Measurements from ENCODE around the gene MADD.

Gene MADD

DNA sequence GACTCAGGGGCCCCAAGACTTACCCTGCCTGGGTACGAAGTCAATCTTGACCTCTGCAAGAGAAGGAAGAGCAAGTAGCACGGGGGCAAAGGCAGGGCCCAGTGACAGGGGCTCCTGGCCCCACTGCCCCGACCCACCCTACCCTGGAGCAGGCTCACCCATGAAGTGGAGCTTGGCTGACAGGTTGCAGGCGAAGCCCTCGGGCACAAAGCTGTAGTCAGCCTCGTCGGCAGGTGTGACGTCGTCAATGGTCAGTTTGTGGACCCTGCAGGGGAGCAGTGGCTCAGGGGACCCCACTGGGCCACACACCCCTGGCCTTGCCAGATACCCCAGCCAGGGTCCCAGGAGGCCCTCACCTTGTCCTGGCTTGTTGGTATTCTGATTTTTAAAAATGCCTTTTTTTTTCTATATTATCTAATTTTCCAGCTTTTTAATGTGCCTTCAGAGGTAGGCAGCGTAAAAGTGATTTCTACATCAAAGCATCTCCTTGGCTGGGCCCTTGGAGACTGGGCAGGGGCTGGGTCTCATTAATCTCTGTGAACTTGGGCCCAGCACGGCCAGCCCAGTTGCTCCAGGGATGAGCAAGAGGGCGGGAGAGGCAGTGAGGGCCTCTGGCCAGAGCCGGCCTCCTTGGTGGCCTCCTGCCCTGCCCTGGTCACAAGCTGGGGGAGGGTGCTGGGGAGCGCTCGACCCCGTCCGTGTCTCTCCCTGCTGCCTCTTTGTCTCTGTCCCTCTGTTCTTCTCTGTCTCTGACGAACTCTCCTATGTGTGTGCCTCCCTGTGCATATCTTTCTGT, 71.2 kb downstream of the MADD start:
- no peak for DNase-seq (ENCODE audit: low spot score)

- DNase-seq (ENCODE audit: low spot score), result no peak
Measured at GRCh38 chr11:47342036-47342803, 72.3 kb downstream of the MADD start.

DNA sequence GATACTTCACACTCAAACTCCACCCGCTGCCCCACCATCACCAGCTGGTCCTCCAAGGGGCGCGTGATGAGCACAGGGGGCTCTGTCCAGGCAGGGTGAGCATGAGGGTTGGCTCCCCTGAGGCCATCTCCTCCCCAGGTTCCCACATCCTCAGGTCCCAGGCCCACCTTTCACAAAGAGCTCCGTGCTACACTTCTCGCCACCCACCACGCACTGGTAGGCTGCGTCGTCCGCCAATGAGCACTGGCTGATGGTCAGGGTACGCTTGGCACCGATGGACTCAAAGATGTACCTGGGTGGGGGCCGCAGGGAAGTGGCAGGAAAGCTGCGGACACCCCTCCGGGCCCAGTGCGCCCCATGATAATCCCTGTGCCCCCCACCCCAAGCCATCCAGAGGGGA, 72.9 kb downstream of the MADD start:
- DNase-seq (ENCODE audit: low spot score), result no peak

DNA sequence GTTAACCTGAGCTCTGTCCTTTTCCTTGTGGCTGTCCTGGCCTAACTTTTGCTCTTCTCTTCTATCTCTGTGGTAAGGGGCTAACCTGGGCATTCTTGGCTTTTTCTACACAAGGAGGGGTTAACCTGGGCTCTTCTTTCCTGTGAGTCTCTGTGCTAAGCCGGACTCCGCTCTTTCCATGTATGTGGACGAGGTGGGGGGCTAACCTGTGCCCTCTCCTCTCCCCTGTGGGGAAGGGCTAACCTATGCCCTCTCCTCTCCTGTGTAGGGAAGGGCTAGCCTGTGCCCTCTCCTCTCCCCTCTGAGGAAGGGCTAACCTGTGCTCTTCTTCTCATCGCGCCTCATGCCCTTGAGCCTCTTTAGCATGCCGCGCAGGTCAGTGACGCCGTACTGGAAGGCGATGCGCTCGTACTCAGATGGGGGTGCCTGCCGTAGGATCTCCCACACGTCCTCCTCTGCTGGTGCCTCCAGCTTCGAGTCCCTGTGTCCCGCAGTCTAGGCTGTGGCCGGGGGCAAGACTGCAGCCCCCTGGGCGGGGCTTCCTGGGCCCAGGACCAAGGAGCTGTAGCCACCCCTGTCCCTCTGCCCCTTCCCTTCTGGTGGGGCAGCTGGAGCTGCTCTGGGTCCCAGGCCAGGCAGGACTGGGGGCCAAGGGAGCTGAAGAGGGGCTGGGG, 76.1 kb downstream of the MADD start:
- no peak for DNase-seq (ENCODE audit: low spot score)

GRCh38 chr11:47347137-47347536, 77.2 kb downstream of the MADD start:
- DNase-seq (ENCODE audit: low spot score), result no peak

GRCh38 chr11:47348131-47348802, 78.3 kb downstream of the MADD start:
- DNase-seq (ENCODE audit: low spot score), result no peak

- DNase-seq (ENCODE audit: low spot score), result peak; percentile 17
Measured at GRCh38 chr11:47348859-47349258, 78.9 kb downstream of the MADD start.

DNA sequence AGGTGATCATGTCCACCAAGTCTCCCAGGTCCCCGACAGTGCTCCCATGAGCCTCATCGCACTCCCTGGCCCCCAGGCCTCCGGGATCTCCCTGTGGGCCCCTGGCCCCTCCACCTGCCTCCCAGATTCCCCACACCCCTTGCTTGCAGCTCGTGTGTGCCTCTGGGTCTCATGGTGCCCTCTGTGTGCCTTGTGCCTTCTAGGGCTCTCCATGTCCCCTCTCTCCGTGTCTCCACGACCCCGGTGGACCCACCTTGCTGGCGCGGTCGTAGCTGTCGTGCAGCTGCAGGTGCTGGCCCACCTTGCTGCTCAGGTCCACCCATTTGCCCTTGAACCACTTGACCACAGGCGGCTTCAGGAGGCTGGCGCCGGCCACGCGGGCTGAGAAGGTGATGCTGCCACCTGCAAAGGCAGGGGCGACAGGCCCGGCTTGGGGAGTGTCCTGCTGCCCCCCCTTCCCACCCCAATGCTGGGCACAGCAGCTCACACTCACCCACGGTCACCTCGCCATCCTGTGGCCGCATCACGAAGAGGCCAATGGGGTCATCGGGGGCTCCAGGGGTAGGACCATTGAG, 79.7 kb downstream of the MADD start:
- no peak for DNase-seq (ENCODE audit: low spot score)

- DNase-seq (ENCODE audit: low spot score), result no peak
Measured at GRCh38 chr11:47350315-47350714, 80.4 kb downstream of the MADD start.

- no peak for DNase-seq (ENCODE audit: low spot score)
Measured at GRCh38 chr11:47351156-47352126, 81.5 kb downstream of the MADD start.

GRCh38 chr11:47352556-47352955, 82.6 kb downstream of the MADD start, which contains the start of gene MYBPC3:
Gene MYBPC3, minus strand, starts transcription at chr11:47352702. Its CDS starts 55 bp downstream, at chr11:47352647.
- no peak for DNase-seq (ENCODE audit: low spot score)

- DNase-seq (ENCODE audit: low spot score), result no peak
Measured at GRCh38 chr11:47353978-47354774, 84.2 kb downstream of the MADD start.

DNA sequence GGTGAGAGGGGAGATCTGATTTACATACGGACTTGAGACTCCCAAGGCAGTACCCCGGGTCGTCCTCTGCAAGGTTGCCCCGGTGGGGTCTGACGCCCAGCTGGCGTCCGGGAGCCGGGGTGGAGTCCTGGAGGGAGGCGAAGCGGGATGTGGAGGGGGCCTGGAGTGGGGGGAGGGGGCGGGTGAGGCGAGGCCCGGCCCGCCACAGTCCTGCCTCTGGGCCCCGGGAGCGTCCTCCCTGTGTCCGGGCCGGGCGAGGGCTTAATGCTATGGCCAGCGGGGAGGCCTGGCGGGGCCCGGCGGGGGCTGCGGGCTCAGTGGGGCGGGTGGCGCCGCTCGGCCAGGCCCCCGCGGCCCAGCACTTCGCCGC, 85.0 kb downstream of the MADD start:
- no peak for DNase-seq (ENCODE audit: low spot score)

- peak; percentile 97 for DNase-seq (ENCODE audit: low spot score)
Measured at GRCh38 chr11:47355283-47356128, 85.6 kb downstream of the MADD start.

- no peak for DNase-seq (ENCODE audit: low spot score)
Measured at GRCh38 chr11:47356129-47356997, 86.4 kb downstream of the MADD start.

DNA sequence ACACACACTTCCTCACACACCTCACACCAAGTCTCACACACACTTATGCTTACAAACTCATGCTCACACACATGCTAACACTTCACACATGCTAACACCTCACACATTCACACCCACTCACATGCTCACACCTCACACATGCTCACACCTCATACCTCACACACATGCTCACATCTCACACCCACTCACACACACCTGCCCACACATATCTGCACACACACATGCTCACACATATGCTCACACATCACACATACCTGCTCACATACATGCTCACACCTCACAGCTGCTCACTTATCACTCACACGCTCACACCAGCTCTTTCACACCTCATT, 87.0 kb downstream of the MADD start:
- DNase-seq (ENCODE audit: low spot score), result no peak

DNA sequence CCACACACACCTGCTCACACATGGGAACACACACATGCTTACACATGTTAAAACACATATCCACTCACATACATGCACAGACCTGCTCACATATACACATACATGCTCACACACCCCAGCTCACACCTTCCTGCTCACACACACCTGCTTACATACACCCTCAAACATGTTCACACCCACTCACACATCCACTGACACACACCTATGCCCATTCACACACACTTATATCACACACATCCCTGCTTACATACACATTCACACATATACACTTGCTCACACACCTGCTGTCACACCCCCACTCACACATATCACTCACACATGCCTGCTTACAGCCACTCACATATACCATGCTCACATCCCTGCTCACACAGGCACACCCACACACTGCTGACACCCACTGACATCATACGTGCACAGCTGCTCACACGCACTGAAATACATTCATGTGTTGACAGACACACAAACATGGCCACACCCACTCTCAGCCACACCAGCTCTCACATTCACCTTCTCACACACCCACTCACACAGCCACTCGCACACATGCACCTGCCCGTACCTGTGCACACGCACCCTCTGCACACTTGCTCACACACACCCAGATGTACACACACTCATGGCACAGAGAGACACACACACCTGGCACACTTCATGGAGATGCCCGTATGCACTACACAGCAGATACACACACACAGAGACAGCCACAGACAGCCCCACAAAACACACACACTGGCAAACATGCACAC, 88.2 kb downstream of the MADD start:
- DNase-seq (ENCODE audit: low spot score), result no peak

- DNase-seq (ENCODE audit: low spot score), result no peak
Measured at GRCh38 chr11:47358731-47359051, 88.8 kb downstream of the MADD start.

Measured in kidney capillary endothelial cell (primary cell).